Left lung (tissue), 14 donors: Measurements from ENCODE around the gene KCNC4. TPM values are rescaled to one million over a fixed set of nuclear protein-coding genes. Genes with fewer than 3 reads are reported as not detected.

Experiments used
- ATAC-seq: fragments of 200-7000 bp; cut with Tn5 transposase; one replicate; pipeline ENCODE4 v1.9.1; 2020; ENCODE audit warnings: moderate library complexity
- DNase-seq, 4 donors: peaks; one replicate each; pipeline ENCODE4 v3.0.0-alpha.2; 2013 to 2020
- H3K27ac ChIP-seq, 2 donors: fragments of 200-600 bp; sonication (generic) in 1 of 2; one replicate each; pipeline versions ENCODE4 v1.5.0 to v1.8.0; 2020 to 2021
- H3K27me3 ChIP-seq, 2 donors: fragments of 200-600 bp; sonication (generic) in 1 of 2; one replicate each; pipeline versions ENCODE4 v1.5.0 to v1.8.0; 2020 to 2021
- H3K36me3 ChIP-seq, 2 donors: fragments of 200-600 bp; sonication (generic) in 1 of 2; one replicate each; pipeline versions ENCODE4 v1.5.0 to v1.8.0; 2020 to 2021
- H3K4me1 ChIP-seq, 2 donors: fragments of 200-600 bp; one replicate each; pipeline ENCODE4 v1.8.0; 2021
- H3K4me3 ChIP-seq, 2 donors: fragments of 200-600 bp; sonication (generic) in 1 of 2; one replicate each; pipeline versions ENCODE4 v1.5.0 to v1.8.0; 2020 to 2021; ENCODE audit warnings: mild to moderate bottlenecking in 1 of 2
- H3K9me3 ChIP-seq, 2 donors: fragments of 200-600 bp; sonication (generic) in 1 of 2; one replicate each; pipeline versions ENCODE4 v1.5.0 to v1.8.0; 2020 to 2021
- intact Hi-C, 2 donors: fragments of 100-400 bp; cut with DNase I; formaldehyde crosslinking; loops; one replicate each; pipeline versions ENCODE4 v1.11.2 to v1.14.2; 2022
- long read RNA-seq, 12 donors: library from polyadenylated mRNA in 2 of 12; unstranded in 2 of 12; transcript quantifications; one replicate each; pipeline ENCODE4 v2.0.0 and lab custom pipeline, GENCODE V29; 2019 to 2026
- polyA plus RNA-seq, 6 donors: library from polyadenylated mRNA; unstranded; fragments of 120-200 nt; gene quantifications; one replicate each; pipeline ENCODE4 v1.2.1, GENCODE V29; 2013; ENCODE audit not compliant: insufficient read length in 6 of 6
- total RNA-seq, 2 donors: library from RNA; stranded (reverse); fragmentation: NEBNext Ultra II Directional; extraction: Animal tissue kit (Norgen Biotek cat#: 25700); gene quantifications; one replicate each; pipeline ENCODE4 v1.2.1, GENCODE V29; 2021
- TF ChIP-seq, protein P1 (sequence below), 2 donors: fragments of 200-600 bp; sonication (generic) in 1 of 2; IDR thresholded peaks; one replicate each; pipeline versions ENCODE4 v1.5.0 to v1.8.0; 2021; ENCODE audit warnings: antibody characterized with exemption in 2 of 2
- donor health status: DM: no; HTN: yes; CAD: no.
- donor health status: DM: no; HTN: no; CAD: no.

Gene KCNC4
- 1 to 10 TPM; 7.7 to 9.4 TPM for total RNA-seq
- 10 to 100 TPM in 4 of 6 donors, 1 to 10 TPM in 2; 8.5 to 16.3 (median 11.3) TPM for polyA plus RNA-seq
- long read RNA-seq, donor 1, full-length matches to known transcripts = 2 of 2 reads
- long read RNA-seq, donor 1, partial matches to known transcripts = 0 of 2 reads
- long read RNA-seq, donor 1, other reads (novel, unspliced or antisense) = 0 of 2 reads
- long read RNA-seq, donor 2, full-length matches to known transcripts = 2 of 7 reads
- long read RNA-seq, donor 2, partial matches to known transcripts = 5 of 7 reads
- long read RNA-seq, donor 2, other reads (novel, unspliced or antisense) = 0 of 7 reads
- long read RNA-seq, donor 3, full-length matches to known transcripts = 2 of 2 reads
- long read RNA-seq, donor 3, partial matches to known transcripts = 0 of 2 reads
- long read RNA-seq, donor 3, other reads (novel, unspliced or antisense) = 0 of 2 reads
- long read RNA-seq, donor 4 = 0 reads
- long read RNA-seq, donor 5, full-length matches to known transcripts = 2 of 2 reads
- long read RNA-seq, donor 5, partial matches to known transcripts = 0 of 2 reads
- long read RNA-seq, donor 5, other reads (novel, unspliced or antisense) = 0 of 2 reads
- long read RNA-seq, donor 6 = 0 reads
- long read RNA-seq, donor 7 = 0 reads
- long read RNA-seq, donor 8, partial matches to known transcripts = 0 of 3 reads
- long read RNA-seq, donor 8, other reads (novel, unspliced or antisense) = 0 of 3 reads
- long read RNA-seq, donor 9 = 0 reads
- long read RNA-seq, donor 10, full-length matches to known transcripts = 1 of 2 reads
- long read RNA-seq, donor 10, partial matches to known transcripts = 0 of 2 reads
- long read RNA-seq, donor 10, other reads (novel, unspliced or antisense) = 1 of 2 reads
- long read RNA-seq, donor 11, full-length matches to known transcripts = 10 of 10 reads
- long read RNA-seq, donor 11, partial matches to known transcripts = 0 of 10 reads
- long read RNA-seq, donor 11, other reads (novel, unspliced or antisense) = 0 of 10 reads
- long read RNA-seq, donor 12, full-length matches to known transcripts = 1 of 1 reads
- long read RNA-seq, donor 12, partial matches to known transcripts = 0 of 1 reads
- long read RNA-seq, donor 12, other reads (novel, unspliced or antisense) = 0 of 1 reads

GRCh38 chr1:110209715-110210603, at the start of gene KCNC4:
Gene KCNC4, plus strand, starts transcription at chr1:110210314. Its CDS starts 1,186 bp downstream, at chr1:110211500.
- ATAC-seq = peak; percentile 92
- Histone ChIP-seq H3K4me1 (peaks cover 8 to 39% of the 10 kb centered on the region in 2 donors), H3K36me3 (no peaks in the 10 kb centered on the region), H3K4me3 (peak within 1 kb of the TSS; percentile 65 to 79), H3K27me3 (peaks cover 12 to 30% of the 10 kb centered on the region in 2 donors), H3K27ac (peak within 1 kb of the TSS; percentile 73 to 84), H3K9me3 (no peaks in the 10 kb centered on the region)
- peak; percentile 52 to 97 (median 87) for DNase-seq
- TF ChIP-seq, protein P1, sequence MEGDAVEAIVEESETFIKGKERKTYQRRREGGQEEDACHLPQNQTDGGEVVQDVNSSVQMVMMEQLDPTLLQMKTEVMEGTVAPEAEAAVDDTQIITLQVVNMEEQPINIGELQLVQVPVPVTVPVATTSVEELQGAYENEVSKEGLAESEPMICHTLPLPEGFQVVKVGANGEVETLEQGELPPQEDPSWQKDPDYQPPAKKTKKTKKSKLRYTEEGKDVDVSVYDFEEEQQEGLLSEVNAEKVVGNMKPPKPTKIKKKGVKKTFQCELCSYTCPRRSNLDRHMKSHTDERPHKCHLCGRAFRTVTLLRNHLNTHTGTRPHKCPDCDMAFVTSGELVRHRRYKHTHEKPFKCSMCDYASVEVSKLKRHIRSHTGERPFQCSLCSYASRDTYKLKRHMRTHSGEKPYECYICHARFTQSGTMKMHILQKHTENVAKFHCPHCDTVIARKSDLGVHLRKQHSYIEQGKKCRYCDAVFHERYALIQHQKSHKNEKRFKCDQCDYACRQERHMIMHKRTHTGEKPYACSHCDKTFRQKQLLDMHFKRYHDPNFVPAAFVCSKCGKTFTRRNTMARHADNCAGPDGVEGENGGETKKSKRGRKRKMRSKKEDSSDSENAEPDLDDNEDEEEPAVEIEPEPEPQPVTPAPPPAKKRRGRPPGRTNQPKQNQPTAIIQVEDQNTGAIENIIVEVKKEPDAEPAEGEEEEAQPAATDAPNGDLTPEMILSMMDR (IDR thresholded peaks at IDR 0.05) = no peak
- intact Hi-C loops = loop anchor here (2.0 to 10.0 kb wide), 2 partner anchors 103 to 105 kb away; no protein-coding TSS in a partner anchor

- H3K27me3 ChIP-seq = peaks cover 4 to 47% of the 10 kb centered on the region in 2 donors
- H3K27ac ChIP-seq = no peak overlapping the region
- DNase-seq (no peak), ATAC-seq (no peak)
- intact Hi-C loops = no loop called here
- no peak overlapping the region for H3K4me3 ChIP-seq
- no peaks in the 10 kb centered on the region for H3K4me1 ChIP-seq
- H3K36me3 ChIP-seq = no peaks in the 10 kb centered on the region
- no peaks in the 10 kb centered on the region for H3K9me3 ChIP-seq
- TF ChIP-seq, protein P1 (IDR thresholded peaks at IDR 0.05) = no peak
Observed at GRCh38 chr1:110160538-110161100, 49.5 kb upstream of the KCNC4 start.

DNA sequence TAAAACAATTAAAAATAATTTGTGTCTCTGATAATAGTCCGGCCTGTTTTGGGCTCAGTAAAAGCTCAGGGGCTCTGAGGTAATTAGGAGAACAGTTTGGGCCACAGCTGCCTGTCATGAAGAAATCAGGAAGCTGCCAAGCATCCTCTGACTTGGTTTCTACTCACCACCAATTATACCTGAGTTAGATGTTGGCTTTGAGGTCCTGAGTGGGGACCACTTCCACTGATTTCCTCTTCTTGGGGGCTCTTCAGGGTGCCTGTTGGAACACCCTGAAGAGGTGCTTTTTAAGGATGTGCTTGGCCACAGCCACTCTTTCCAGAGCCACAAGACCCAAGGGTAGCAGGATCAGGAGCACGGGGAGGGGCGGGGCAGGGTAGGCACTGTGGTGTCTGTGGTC, 48.9 kb upstream of the KCNC4 start:
- no peak overlapping the region for H3K4me3 ChIP-seq
- no peaks in the 10 kb centered on the region for H3K36me3 ChIP-seq
- ATAC-seq (no peak), DNase-seq (no peak)
- TF ChIP-seq, protein P1 (IDR thresholded peaks at IDR 0.05) = no peak
- H3K27me3 ChIP-seq = peaks cover 4 to 42% of the 10 kb centered on the region in 2 donors
- H3K27ac ChIP-seq = no peak overlapping the region
- H3K4me1 ChIP-seq = no peaks in the 10 kb centered on the region
- intact Hi-C loops = no loop called here
- H3K9me3 ChIP-seq = no peaks in the 10 kb centered on the region

- peaks cover 0 to 36% of the 10 kb centered on the region in 2 donors for H3K27me3 ChIP-seq
- DNase-seq = no peak
- no peak for ATAC-seq
- H3K9me3 ChIP-seq = no peaks in the 10 kb centered on the region
- H3K36me3 ChIP-seq = no peaks in the 10 kb centered on the region
- H3K4me1 ChIP-seq = no peaks in the 10 kb centered on the region
- no peak overlapping the region for H3K4me3 ChIP-seq
- TF ChIP-seq, protein P1 (IDR thresholded peaks at IDR 0.05) = no peak
- H3K27ac ChIP-seq = no peak overlapping the region
- intact Hi-C loops = no loop called here
Observed at GRCh38 chr1:110161849-110162248, 48.3 kb upstream of the KCNC4 start.
